ENCODE measurements around the gene CDH2. TPM values are rescaled to one million over a fixed set of nuclear protein-coding genes. Genes with fewer than 3 reads are reported as not detected.
A peak's percentile ranks its signal among the peaks of the same experiment; 100 is the strongest.

Gene CDH2
- total and polyA plus RNA-seq, 2 experiments from 2014 or later: 81.8 to 117 TPM

DNA sequence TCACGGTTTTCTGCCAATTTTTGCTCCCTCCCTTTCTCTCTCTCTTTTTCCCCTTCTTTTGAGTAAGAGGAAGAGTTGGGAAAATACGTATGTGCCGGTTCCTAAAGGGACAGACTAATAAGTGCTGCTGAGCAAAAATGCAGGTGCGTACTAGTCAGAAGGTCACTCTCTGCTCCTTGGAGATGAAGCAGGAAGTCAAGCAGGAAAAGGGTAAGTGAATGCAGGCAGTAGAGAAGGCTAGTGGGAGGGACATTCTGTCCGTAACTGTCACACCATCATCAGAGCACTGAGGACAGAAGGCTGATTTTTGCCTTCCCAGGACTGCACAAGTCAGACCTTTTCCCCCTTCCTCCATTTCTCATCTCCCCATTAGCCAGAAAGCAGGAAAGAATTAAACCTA is 105.7 kb downstream of the CDH2 start:
- TF ChIP-seq, protein P1, sequence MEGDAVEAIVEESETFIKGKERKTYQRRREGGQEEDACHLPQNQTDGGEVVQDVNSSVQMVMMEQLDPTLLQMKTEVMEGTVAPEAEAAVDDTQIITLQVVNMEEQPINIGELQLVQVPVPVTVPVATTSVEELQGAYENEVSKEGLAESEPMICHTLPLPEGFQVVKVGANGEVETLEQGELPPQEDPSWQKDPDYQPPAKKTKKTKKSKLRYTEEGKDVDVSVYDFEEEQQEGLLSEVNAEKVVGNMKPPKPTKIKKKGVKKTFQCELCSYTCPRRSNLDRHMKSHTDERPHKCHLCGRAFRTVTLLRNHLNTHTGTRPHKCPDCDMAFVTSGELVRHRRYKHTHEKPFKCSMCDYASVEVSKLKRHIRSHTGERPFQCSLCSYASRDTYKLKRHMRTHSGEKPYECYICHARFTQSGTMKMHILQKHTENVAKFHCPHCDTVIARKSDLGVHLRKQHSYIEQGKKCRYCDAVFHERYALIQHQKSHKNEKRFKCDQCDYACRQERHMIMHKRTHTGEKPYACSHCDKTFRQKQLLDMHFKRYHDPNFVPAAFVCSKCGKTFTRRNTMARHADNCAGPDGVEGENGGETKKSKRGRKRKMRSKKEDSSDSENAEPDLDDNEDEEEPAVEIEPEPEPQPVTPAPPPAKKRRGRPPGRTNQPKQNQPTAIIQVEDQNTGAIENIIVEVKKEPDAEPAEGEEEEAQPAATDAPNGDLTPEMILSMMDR (IDR thresholded peaks at IDR 0.05; ENCODE audit: poor library complexity): no peak
- no peak for TF ChIP-seq EZH2phosphoT487 (IDR thresholded peaks at IDR 0.05; ENCODE audit: low read depth, severe bottlenecking, unreplicated experiment)
- TF ChIP-seq EZH2 (IDR thresholded peaks at IDR 0.05; ENCODE audit: borderline replicate concordance): no peak
- no peak overlapping the region for H3K4me2 ChIP-seq
- peaks cover 47% of the 10 kb centered on the region for H3K79me2 ChIP-seq

DNA sequence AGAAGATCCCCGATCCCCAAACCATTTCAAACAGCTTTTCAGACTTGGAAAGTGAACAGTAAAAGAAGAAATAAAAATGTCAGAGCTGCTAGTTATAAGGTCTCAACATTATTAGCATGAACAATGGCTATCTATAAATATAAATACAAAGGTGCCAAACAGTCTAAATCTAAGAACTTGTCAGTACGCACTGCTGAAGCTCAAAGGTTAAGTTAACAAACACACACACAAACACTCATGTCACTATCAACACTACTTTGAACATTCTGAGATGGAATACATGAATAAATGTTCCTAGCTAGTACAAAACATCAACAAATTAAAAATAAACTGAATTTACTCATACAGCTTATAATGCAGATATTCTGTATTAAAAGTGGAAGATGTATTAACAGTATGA is 108.7 kb downstream of the CDH2 start:
- TF ChIP-seq EZH2phosphoT487 (IDR thresholded peaks at IDR 0.05; ENCODE audit: low read depth, severe bottlenecking, unreplicated experiment) (no peak), EZH2 (IDR thresholded peaks at IDR 0.05; ENCODE audit: borderline replicate concordance) (no peak)
- TF ChIP-seq, protein P1 (IDR thresholded peaks at IDR 0.05; ENCODE audit: poor library complexity): no peak
- H3K4me2 ChIP-seq: no peak overlapping the region
- no peak overlapping the region for H3K27ac ChIP-seq
- peaks cover 5% of the 10 kb centered on the region for H3K9me3 ChIP-seq (ENCODE audit: low read depth)
- no peaks in the 10 kb centered on the region for H3K9me2 ChIP-seq (replicated peaks; ENCODE audit: insufficient read depth)
- H3K27me3 ChIP-seq: no peaks in the 10 kb centered on the region
- H3K79me2 ChIP-seq: peaks cover 34% of the 10 kb centered on the region
- H3K4me3 ChIP-seq: no peak overlapping the region
- H4K20me1 ChIP-seq (ENCODE audit: insufficient read depth, poor library complexity, severe bottlenecking): no peaks in the 10 kb centered on the region
- peaks cover 6% of the 10 kb centered on the region for H3K4me1 ChIP-seq (ENCODE audit: insufficient read depth)
- no peak overlapping the region for H2AFZ ChIP-seq
- H3K36me3 ChIP-seq (replicated peaks; ENCODE audit: insufficient read depth, low read depth): no peaks in the 10 kb centered on the region
- no peak for DNase-seq (ENCODE audit: low spot score)
- 85% methylated on average over 2 of the region's 2 CpGs for WGBS (ENCODE audit: low lambda C conversion rate, missing lambda C conversion rate)

More for the DNA sequence above, 105.7 kb downstream of the CDH2 start:
- H3K9me2 ChIP-seq (replicated peaks; ENCODE audit: insufficient read depth): no peaks in the 10 kb centered on the region
- H3K36me3 ChIP-seq (replicated peaks; ENCODE audit: insufficient read depth, low read depth): no peaks in the 10 kb centered on the region
- no peak overlapping the region for H2AFZ ChIP-seq
- H3K4me1 ChIP-seq (ENCODE audit: insufficient read depth): peaks cover 14% of the 10 kb centered on the region
- WGBS (ENCODE audit: low lambda C conversion rate, missing lambda C conversion rate): 88% methylated on average over 5 of the region's 5 CpGs
- H3K27ac ChIP-seq: peak overlapping the region; percentile 7
- H4K20me1 ChIP-seq (ENCODE audit: insufficient read depth, poor library complexity, severe bottlenecking): no peaks in the 10 kb centered on the region
- H3K9me3 ChIP-seq (ENCODE audit: low read depth): peaks cover 5% of the 10 kb centered on the region
- no peak for DNase-seq (ENCODE audit: low spot score)
- H3K27me3 ChIP-seq: no peaks in the 10 kb centered on the region
- H3K4me3 ChIP-seq: no peak overlapping the region

DNA sequence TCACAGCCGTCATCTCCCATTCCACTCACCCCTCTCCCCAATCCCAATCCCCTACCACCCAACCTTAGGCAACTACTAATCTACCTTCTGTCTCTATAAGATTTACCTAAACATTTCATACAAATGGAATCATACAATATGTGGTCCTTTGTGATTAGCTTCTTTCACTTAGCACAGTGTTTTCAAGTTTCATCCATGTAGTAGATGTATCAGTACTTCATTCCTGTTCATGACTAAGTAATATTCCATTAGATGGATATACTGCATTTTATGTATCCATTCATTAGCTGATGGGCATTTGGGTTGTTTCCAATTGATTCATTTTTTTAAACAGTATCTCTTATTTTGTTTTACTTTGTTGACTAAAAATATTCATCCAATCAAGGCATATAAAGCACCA is 109.6 kb downstream of the CDH2 start:
- H3K9me3 ChIP-seq (ENCODE audit: low read depth): peaks cover 5% of the 10 kb centered on the region
- WGBS (ENCODE audit: low lambda C conversion rate, missing lambda C conversion rate): 0% methylated on average over 1 of the region's 1 CpG
- H3K27me3 ChIP-seq: no peaks in the 10 kb centered on the region
- H2AFZ ChIP-seq: no peak overlapping the region
- TF ChIP-seq EZH2 (IDR thresholded peaks at IDR 0.05; ENCODE audit: borderline replicate concordance) (no peak), EZH2phosphoT487 (IDR thresholded peaks at IDR 0.05; ENCODE audit: low read depth, severe bottlenecking, unreplicated experiment) (no peak)
- TF ChIP-seq, protein P1 (IDR thresholded peaks at IDR 0.05; ENCODE audit: poor library complexity): no peak
- no peak overlapping the region for H3K27ac ChIP-seq
- H3K4me2 ChIP-seq: no peak overlapping the region
- H4K20me1 ChIP-seq (ENCODE audit: insufficient read depth, poor library complexity, severe bottlenecking): no peaks in the 10 kb centered on the region
- peaks cover 9% of the 10 kb centered on the region for H3K4me1 ChIP-seq (ENCODE audit: insufficient read depth)
- no peak overlapping the region for H3K4me3 ChIP-seq
- H3K79me2 ChIP-seq: peaks cover 26% of the 10 kb centered on the region
- H3K9me2 ChIP-seq (replicated peaks; ENCODE audit: insufficient read depth): no peaks in the 10 kb centered on the region
- no peak for DNase-seq (ENCODE audit: low spot score)
- H3K36me3 ChIP-seq (replicated peaks; ENCODE audit: insufficient read depth, low read depth): no peaks in the 10 kb centered on the region

DNA sequence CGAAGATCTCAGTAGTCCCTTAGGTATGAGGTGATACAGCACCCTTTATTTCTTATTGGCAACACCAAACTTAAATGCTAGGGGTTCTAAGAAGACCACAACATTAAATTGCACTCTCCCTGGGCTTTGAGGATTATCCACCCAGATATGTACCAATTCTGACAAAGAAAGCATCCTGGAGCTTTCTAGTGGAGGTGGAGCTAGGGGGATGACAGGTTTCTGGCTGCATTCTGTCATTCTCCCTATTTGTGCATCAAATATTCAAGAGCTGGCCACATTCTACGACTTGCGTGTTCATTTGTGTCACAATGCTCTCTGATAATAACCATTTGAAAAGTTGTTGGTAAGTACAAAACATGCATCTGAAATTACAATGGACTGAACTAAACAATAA is 111.1 kb downstream of the CDH2 start:
- 88% methylated on average over 3 of the region's 3 CpGs for whole genome bisulfite sequencing (ENCODE audit: low lambda C conversion rate, missing lambda C conversion rate)
- Histone ChIP-seq H3K4me2 (no peak overlapping the region), H3K27me3 (no peaks in the 10 kb centered on the region), H2AFZ (no peak overlapping the region), H3K36me3 (replicated peaks; ENCODE audit: insufficient read depth, low read depth) (no peaks in the 10 kb centered on the region), H3K4me1 (ENCODE audit: insufficient read depth) (peaks cover 9% of the 10 kb centered on the region), H3K9me3 (ENCODE audit: low read depth) (peaks cover 5% of the 10 kb centered on the region), H4K20me1 (ENCODE audit: insufficient read depth, poor library complexity, severe bottlenecking) (no peaks in the 10 kb centered on the region), H3K27ac (peak overlapping the region; percentile 54), H3K9me2 (replicated peaks; ENCODE audit: insufficient read depth) (no peaks in the 10 kb centered on the region), H3K79me2 (peaks cover 33% of the 10 kb centered on the region), H3K4me3 (no peak overlapping the region)
- TF ChIP-seq, protein P1 (IDR thresholded peaks at IDR 0.05; ENCODE audit: poor library complexity): no peak
- TF ChIP-seq EZH2 (IDR thresholded peaks at IDR 0.05; ENCODE audit: borderline replicate concordance) (no peak), EZH2phosphoT487 (IDR thresholded peaks at IDR 0.05; ENCODE audit: low read depth, severe bottlenecking, unreplicated experiment) (no peak)
- no peak for DNase-seq (ENCODE audit: low spot score)
